Neural progenitor cell (in vitro differentiated cells): ENCODE results near the gene NKTR.
A peak's percentile ranks its signal among the peaks of the same experiment; 100 is the strongest.

ENCODE experiments used
- EZH2 ChIP-seq: fragments of 200-600 bp; sonication (generic); IDR thresholded peaks from 2 replicates; pipeline ENCODE4 v1.6.1; 2017; ENCODE audit warnings: antibody characterized with exemption, mild to moderate bottlenecking, moderate library complexity
- EZH2phosphoT487 ChIP-seq: fragments of 200-600 bp; sonication (generic); IDR thresholded peaks from 2 replicates; pipeline ENCODE4 v1.6.1; 2017; ENCODE audit warnings: antibody characterized with exemption
- TF ChIP-seq, protein P1 (sequence below): fragments of 200-600 bp; sonication (generic); IDR thresholded peaks from 2 replicates; pipeline ENCODE4 v1.5.1; 2017; ENCODE audit warnings: antibody characterized with exemption, mild to moderate bottlenecking

- TF ChIP-seq, protein P1, sequence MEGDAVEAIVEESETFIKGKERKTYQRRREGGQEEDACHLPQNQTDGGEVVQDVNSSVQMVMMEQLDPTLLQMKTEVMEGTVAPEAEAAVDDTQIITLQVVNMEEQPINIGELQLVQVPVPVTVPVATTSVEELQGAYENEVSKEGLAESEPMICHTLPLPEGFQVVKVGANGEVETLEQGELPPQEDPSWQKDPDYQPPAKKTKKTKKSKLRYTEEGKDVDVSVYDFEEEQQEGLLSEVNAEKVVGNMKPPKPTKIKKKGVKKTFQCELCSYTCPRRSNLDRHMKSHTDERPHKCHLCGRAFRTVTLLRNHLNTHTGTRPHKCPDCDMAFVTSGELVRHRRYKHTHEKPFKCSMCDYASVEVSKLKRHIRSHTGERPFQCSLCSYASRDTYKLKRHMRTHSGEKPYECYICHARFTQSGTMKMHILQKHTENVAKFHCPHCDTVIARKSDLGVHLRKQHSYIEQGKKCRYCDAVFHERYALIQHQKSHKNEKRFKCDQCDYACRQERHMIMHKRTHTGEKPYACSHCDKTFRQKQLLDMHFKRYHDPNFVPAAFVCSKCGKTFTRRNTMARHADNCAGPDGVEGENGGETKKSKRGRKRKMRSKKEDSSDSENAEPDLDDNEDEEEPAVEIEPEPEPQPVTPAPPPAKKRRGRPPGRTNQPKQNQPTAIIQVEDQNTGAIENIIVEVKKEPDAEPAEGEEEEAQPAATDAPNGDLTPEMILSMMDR, result no peak
- TF ChIP-seq EZH2phosphoT487, result no peak
- peak; percentile 47 for TF ChIP-seq EZH2
These were observed 631 bp downstream of the NKTR start for GRCh38 chr3:42600958-42601675.
